ENCODE results near the gene MYO1E.

Gene MYO1E

GRCh38 chr15:59249816-59250215 lies 122.9 kb downstream of the MYO1E start:
- DNase-seq (ENCODE audit: low spot score): no peak
- no peak for TF ChIP-seq CTCF (IDR thresholded peaks at IDR 0.05; ENCODE audit: extremely low read depth, insufficient read depth, missing control alignments)
- in situ Hi-C loops (cut with MboI; ENCODE audit: low pct_unique_long_range_greater_than_20kb, low sequenced_read_pairs, unreplicated experiment): loop anchor here (25.0 kb wide), 1 partner anchor 237 kb away; no protein-coding TSS in a partner anchor

DNA sequence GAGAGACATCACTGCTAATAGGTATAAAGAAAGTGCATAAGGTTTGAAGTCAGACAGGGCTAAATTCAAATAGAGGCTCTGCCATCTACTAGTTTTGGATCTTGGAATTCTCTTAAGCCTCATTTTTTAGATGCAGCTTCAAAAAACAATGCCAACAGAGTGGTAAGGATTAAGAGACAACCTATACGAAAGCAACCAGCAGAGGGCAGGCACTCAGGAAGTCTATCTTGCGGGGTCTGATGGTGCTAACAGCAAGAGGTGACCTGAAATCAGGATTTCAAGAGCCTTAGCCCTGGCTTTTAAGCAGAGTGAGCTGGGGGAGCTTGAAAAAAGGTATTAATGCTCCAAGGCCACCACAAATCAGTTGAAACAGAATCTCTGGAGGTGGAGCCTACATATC lies 125.3 kb downstream of the MYO1E start:
- TF ChIP-seq CTCF (IDR thresholded peaks at IDR 0.05; ENCODE audit: extremely low read depth, insufficient read depth, missing control alignments): peak; percentile 67
- no peak for DNase-seq (ENCODE audit: low spot score)
- in situ Hi-C loops (cut with MboI; ENCODE audit: low pct_unique_long_range_greater_than_20kb, low sequenced_read_pairs, unreplicated experiment): loop anchor here (25.0 kb wide), 1 partner anchor 240 kb away; no protein-coding TSS in a partner anchor

DNA sequence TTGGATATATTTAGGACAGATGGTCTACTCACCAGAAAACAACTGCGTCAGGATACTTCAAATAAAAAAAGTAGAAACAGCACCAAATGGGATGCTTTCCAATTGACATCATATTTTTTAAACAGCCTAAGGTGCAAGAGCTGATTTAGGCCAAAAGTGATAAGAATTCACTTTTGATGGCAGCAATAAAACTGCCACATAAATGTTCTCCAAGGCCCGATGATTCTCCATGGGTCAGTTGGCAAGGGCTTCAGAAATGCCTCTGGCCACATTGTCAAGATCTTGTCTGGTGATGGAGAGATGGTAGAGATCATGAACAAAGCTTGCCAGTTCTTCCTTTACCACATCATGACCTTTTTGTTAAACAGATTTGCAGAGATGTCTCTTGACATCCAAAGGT lies 127.1 kb downstream of the MYO1E start:
- TF ChIP-seq CTCF (IDR thresholded peaks at IDR 0.05; ENCODE audit: extremely low read depth, insufficient read depth, missing control alignments): no peak
- in situ Hi-C loops (cut with MboI; ENCODE audit: low pct_unique_long_range_greater_than_20kb, low sequenced_read_pairs, unreplicated experiment): loop anchor here (25.0 kb wide), 1 partner anchor 242 kb away; no protein-coding TSS in a partner anchor
- DNase-seq (ENCODE audit: low spot score): no peak

DNA sequence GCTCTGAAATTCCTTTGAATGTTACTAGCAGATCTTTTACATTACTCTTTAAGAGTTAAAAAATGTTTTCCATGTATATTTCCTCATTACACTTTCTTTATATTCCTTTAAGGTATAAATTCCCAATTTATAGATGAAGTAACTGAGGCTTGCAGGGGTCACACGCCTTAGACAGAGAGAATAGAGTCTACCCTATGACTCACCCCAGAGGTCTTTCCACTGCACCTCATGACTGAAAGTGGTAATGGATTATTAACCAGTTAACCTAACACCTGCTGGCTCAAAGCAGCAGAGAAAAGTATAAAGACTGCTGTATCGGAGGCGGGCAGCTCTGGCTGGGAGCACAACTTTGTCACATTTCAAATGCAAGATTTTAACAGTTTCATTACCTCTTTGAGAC lies 128.3 kb downstream of the MYO1E start:
- peak; percentile 54 for DNase-seq (ENCODE audit: low spot score)
- in situ Hi-C loops (cut with MboI; ENCODE audit: low pct_unique_long_range_greater_than_20kb, low sequenced_read_pairs, unreplicated experiment): loop anchor here (25.0 kb wide), 1 partner anchor 243 kb away; no protein-coding TSS in a partner anchor

DNA sequence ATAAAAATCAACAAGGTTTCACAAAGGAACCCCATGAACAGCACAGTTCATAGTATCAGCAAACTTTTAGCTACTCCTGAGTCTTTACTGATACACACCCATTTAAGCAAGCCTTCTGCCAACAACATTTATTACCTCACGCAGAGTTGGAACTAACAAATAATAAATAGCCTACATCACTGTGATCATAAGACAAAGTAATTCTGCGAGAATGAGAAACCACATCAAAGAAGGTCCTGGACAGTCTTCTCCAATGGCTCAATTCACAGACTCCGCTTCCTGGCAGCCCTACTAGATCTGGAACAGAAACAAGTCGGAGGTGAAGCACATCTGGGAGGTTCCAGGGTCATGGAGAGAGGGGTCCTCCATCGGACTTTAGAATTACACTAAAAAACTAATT lies 129.0 kb downstream of the MYO1E start:
- in situ Hi-C loops (cut with MboI; ENCODE audit: low pct_unique_long_range_greater_than_20kb, low sequenced_read_pairs, unreplicated experiment): loop anchor here (25.0 kb wide), 1 partner anchor 244 kb away; no protein-coding TSS in a partner anchor
- no peak for TF ChIP-seq CTCF (IDR thresholded peaks at IDR 0.05; ENCODE audit: extremely low read depth, insufficient read depth, missing control alignments)
- no peak for DNase-seq (ENCODE audit: low spot score)

More for the DNA sequence above, 128.3 kb downstream of the MYO1E start:
- TF ChIP-seq CTCF (IDR thresholded peaks at IDR 0.05; ENCODE audit: extremely low read depth, insufficient read depth, missing control alignments): no peak

GRCh38 chr15:59242649-59243048 lies 130.0 kb downstream of the MYO1E start:
- TF ChIP-seq CTCF (IDR thresholded peaks at IDR 0.05; ENCODE audit: extremely low read depth, insufficient read depth, missing control alignments): no peak
- in situ Hi-C loops (cut with MboI; ENCODE audit: low pct_unique_long_range_greater_than_20kb, low sequenced_read_pairs, unreplicated experiment): loop anchor here (25.0 kb wide), 1 partner anchor 245 kb away; no protein-coding TSS in a partner anchor
- no peak for DNase-seq (ENCODE audit: low spot score)

Measured in GM13977 (cell line).